GM18519 (cell line): ENCODE data around the gene TRPC4AP.

Experiments
- ATAC-seq: cut with Tn5 transposase; IDR thresholded peaks from one replicate; pipeline ENCODE4 v1.9.1; 2021; ENCODE audit warnings: mild to moderate bottlenecking, moderate library complexity; ENCODE audit not compliant: unreplicated experiment, low FRiP score

TRPC4AP gene

GRCh38 chr20:34990661-34991214 is 101.9 kb downstream of the TRPC4AP start:
- ATAC-seq, result no peak

GRCh38 chr20:34990231-34990630 is 102.4 kb downstream of the TRPC4AP start:
- no peak for ATAC-seq

GRCh38 chr20:34989670-34990069 is 102.9 kb downstream of the TRPC4AP start:
- ATAC-seq, result no peak

GRCh38 chr20:34989118-34989517 is 103.5 kb downstream of the TRPC4AP start:
- ATAC-seq, result no peak

GRCh38 chr20:34988191-34988540 is 104.4 kb downstream of the TRPC4AP start:
- no peak for ATAC-seq

GRCh38 chr20:34987288-34988190 is 105.1 kb downstream of the TRPC4AP start:
- no peak for ATAC-seq

- ATAC-seq, result no peak
Observed at GRCh38 chr20:34986311-34987287, 106.0 kb downstream of the TRPC4AP start.

GRCh38 chr20:34985461-34986310 is 106.9 kb downstream of the TRPC4AP start:
- ATAC-seq, result no peak

- ATAC-seq, result no peak
Observed at GRCh38 chr20:34984756-34985261, 107.8 kb downstream of the TRPC4AP start.

- ATAC-seq, result no peak
Observed at GRCh38 chr20:34983995-34984735, 108.4 kb downstream of the TRPC4AP start.

GRCh38 chr20:34983089-34983820 is 109.4 kb downstream of the TRPC4AP start:
- no peak for ATAC-seq

GRCh38 chr20:34982270-34983088 is 110.1 kb downstream of the TRPC4AP start:
- ATAC-seq, result no peak

GRCh38 chr20:34980543-34981233 is 111.9 kb downstream of the TRPC4AP start:
- no peak for ATAC-seq

GRCh38 chr20:34979366-34980153 is 113.0 kb downstream of the TRPC4AP start:
- ATAC-seq, result no peak

- no peak for ATAC-seq
Observed at GRCh38 chr20:34978092-34978744, 114.4 kb downstream of the TRPC4AP start.
